ENCODE results near the gene FYN. TPM values are rescaled to one million over a fixed set of nuclear protein-coding genes. Genes with fewer than 3 reads are reported as not detected.

Gene FYN
- total RNA-seq, 1 experiment from 2014 or later = 18.5 TPM

- ChIA-PET POLR2A (no interaction called here), RAD21 (ENCODE audit: low non-redundant PET in 1 of 2, low total read pairs in 2 of 2, uncharacterized antibody in 2 of 2, unreplicated experiment in 2 of 2) (no interaction called here), CTCF (no interaction called here)
- Histone ChIP-seq H3K4me3 (replicated peaks in 1 of 2; ENCODE audit: low read depth in 1 of 2, low read length in 2 of 2) (no peak overlapping the region), H3K4me2 (ENCODE audit: low read length) (no peak overlapping the region), H3K36me3 (ENCODE audit: control insufficient read depth in 1 of 2, insufficient read depth in 2 of 2, low read length in 2 of 2) (no peaks in the 10 kb centered on the region), H3K9me2 (ENCODE audit: insufficient read depth) (no peaks in the 10 kb centered on the region), H3K9me3 (ENCODE audit: control insufficient read depth in 1 of 2, insufficient read depth in 1 of 2, low read depth in 1 of 2, low read length in 2 of 2) (no peaks in the 10 kb centered on the region), H3K27ac (ENCODE audit: low read depth, low read length) (no peak overlapping the region), H3K9ac (ENCODE audit: low read length) (no peak overlapping the region), H2AFZ (ENCODE audit: low read depth, low read length, poor library complexity, severe bottlenecking) (no peak overlapping the region), H3K79me2 (ENCODE audit: insufficient read depth, low read length) (no peaks in the 10 kb centered on the region), H3K4me1 (ENCODE audit: control insufficient read depth in 1 of 2, insufficient read depth in 2 of 2, low read length in 2 of 2) (no peaks in the 10 kb centered on the region), H4K20me1 (ENCODE audit: insufficient read depth) (no peaks in the 10 kb centered on the region), H3K27me3 (ENCODE audit: insufficient read depth, low read length) (no peaks in the 10 kb centered on the region)
- ATAC-seq (no peak), DNase-seq (ENCODE audit: low read depth, low spot score) (no peak)
- no TSS peak for BruUV-seq (replicated peaks)
- TF ChIP-seq POLR2AphosphoS5 (IDR thresholded peaks at IDR 0.05; ENCODE audit: low read depth, low read length) (no peak), EZH2phosphoT487 (IDR thresholded peaks at IDR 0.05; ENCODE audit: borderline replicate concordance) (no peak), ATF3 (IDR thresholded peaks at IDR 0.05) (no peak), ZNF274 (IDR thresholded peaks at IDR 0.05; ENCODE audit: low read depth, low read length) (no peak), JUND (IDR thresholded peaks at IDR 0.05) (no peak), FOSL1 (IDR thresholded peaks at IDR 0.05; ENCODE audit: low read depth) (no peak), SIN3A (IDR thresholded peaks at IDR 0.05; ENCODE audit: low read depth) (no peak), SRF (IDR thresholded peaks at IDR 0.05; ENCODE audit: low read depth) (no peak), RAD21 (IDR thresholded peaks at IDR 0.05; ENCODE audit: low read depth) (no peak), TCF7L2 (IDR thresholded peaks at IDR 0.05; ENCODE audit: borderline replicate concordance, extremely low read depth, insufficient read depth, insufficient read length) (no peak), CEBPB (IDR thresholded peaks at IDR 0.05; ENCODE audit: low read depth) (no peak), SP1 (IDR thresholded peaks at IDR 0.05; ENCODE audit: low read depth) (no peak), EGR1 (IDR thresholded peaks at IDR 0.05; ENCODE audit: low read depth) (no peak), YY1 (IDR thresholded peaks at IDR 0.05; ENCODE audit: extremely low read depth, insufficient replicate concordance, low read depth, low read length) (no peak)
- TF ChIP-seq, protein P1, sequence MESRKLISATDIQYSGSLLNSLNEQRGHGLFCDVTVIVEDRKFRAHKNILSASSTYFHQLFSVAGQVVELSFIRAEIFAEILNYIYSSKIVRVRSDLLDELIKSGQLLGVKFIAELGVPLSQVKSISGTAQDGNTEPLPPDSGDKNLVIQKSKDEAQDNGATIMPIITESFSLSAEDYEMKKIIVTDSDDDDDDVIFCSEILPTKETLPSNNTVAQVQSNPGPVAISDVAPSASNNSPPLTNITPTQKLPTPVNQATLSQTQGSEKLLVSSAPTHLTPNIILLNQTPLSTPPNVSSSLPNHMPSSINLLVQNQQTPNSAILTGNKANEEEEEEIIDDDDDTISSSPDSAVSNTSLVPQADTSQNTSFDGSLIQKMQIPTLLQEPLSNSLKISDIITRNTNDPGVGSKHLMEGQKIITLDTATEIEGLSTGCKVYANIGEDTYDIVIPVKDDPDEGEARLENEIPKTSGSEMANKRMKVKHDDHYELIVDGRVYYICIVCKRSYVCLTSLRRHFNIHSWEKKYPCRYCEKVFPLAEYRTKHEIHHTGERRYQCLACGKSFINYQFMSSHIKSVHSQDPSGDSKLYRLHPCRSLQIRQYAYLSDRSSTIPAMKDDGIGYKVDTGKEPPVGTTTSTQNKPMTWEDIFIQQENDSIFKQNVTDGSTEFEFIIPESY (IDR thresholded peaks at IDR 0.05; ENCODE audit: extremely low read depth, insufficient replicate concordance, low read length) = no peak
- TF ChIP-seq, protein P2, sequence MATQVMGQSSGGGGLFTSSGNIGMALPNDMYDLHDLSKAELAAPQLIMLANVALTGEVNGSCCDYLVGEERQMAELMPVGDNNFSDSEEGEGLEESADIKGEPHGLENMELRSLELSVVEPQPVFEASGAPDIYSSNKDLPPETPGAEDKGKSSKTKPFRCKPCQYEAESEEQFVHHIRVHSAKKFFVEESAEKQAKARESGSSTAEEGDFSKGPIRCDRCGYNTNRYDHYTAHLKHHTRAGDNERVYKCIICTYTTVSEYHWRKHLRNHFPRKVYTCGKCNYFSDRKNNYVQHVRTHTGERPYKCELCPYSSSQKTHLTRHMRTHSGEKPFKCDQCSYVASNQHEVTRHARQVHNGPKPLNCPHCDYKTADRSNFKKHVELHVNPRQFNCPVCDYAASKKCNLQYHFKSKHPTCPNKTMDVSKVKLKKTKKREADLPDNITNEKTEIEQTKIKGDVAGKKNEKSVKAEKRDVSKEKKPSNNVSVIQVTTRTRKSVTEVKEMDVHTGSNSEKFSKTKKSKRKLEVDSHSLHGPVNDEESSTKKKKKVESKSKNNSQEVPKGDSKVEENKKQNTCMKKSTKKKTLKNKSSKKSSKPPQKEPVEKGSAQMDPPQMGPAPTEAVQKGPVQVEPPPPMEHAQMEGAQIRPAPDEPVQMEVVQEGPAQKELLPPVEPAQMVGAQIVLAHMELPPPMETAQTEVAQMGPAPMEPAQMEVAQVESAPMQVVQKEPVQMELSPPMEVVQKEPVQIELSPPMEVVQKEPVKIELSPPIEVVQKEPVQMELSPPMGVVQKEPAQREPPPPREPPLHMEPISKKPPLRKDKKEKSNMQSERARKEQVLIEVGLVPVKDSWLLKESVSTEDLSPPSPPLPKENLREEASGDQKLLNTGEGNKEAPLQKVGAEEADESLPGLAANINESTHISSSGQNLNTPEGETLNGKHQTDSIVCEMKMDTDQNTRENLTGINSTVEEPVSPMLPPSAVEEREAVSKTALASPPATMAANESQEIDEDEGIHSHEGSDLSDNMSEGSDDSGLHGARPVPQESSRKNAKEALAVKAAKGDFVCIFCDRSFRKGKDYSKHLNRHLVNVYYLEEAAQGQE (IDR thresholded peaks at IDR 0.05; ENCODE audit: low read depth) = no peak
- TF ChIP-seq, protein P3, sequence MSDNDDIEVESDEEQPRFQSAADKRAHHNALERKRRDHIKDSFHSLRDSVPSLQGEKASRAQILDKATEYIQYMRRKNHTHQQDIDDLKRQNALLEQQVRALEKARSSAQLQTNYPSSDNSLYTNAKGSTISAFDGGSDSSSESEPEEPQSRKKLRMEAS (IDR thresholded peaks at IDR 0.05) = no peak
- intact Hi-C loops (cut with micrococcal nuclease) = no loop called here
Measured at GRCh38 chr6:111750753-111751673, 122.2 kb downstream of the FYN start.
